ENCODE data around the gene TTLL5.
A peak's percentile ranks its signal among the peaks of the same experiment; 100 is the strongest.

The TTLL5 gene

GRCh38 chr14:75702122-75702521 lies 41.1 kb downstream of the TTLL5 start:
- DNase-seq: no peak

GRCh38 chr14:75702616-75703261 lies 41.7 kb downstream of the TTLL5 start:
- no peak for DNase-seq

GRCh38 chr14:75703467-75703866 lies 42.4 kb downstream of the TTLL5 start:
- DNase-seq: no peak

- no peak for DNase-seq
These were observed 44.0 kb downstream of the TTLL5 start for GRCh38 chr14:75705014-75705413.

- peak; percentile 21 for DNase-seq
These were observed 48.3 kb downstream of the TTLL5 start for GRCh38 chr14:75709207-75709812.

- DNase-seq: no peak
These were observed 50.2 kb downstream of the TTLL5 start for GRCh38 chr14:75711105-75711795.

GRCh38 chr14:75711796-75712211 lies 50.8 kb downstream of the TTLL5 start:
- DNase-seq: no peak

GRCh38 chr14:75714991-75715390 lies 53.9 kb downstream of the TTLL5 start:
- no peak for DNase-seq

- DNase-seq: no peak
These were observed 55.1 kb downstream of the TTLL5 start for GRCh38 chr14:75715926-75716780.

- DNase-seq: no peak
These were observed 56.7 kb downstream of the TTLL5 start for GRCh38 chr14:75717729-75718128.

GRCh38 chr14:75718199-75718598 lies 57.2 kb downstream of the TTLL5 start:
- DNase-seq: no peak

GRCh38 chr14:75720116-75720515 lies 59.1 kb downstream of the TTLL5 start:
- no peak for DNase-seq

GRCh38 chr14:75720842-75721498 lies 59.9 kb downstream of the TTLL5 start:
- DNase-seq: no peak

GRCh38 chr14:75723716-75724115 lies 62.7 kb downstream of the TTLL5 start:
- no peak for DNase-seq

GRCh38 chr14:75724414-75725204 lies 63.6 kb downstream of the TTLL5 start:
- DNase-seq: no peak

GRCh38 chr14:75725481-75725880 lies 64.4 kb downstream of the TTLL5 start:
- no peak for DNase-seq

GRCh38 chr14:75726321-75726720 lies 65.3 kb downstream of the TTLL5 start:
- no peak for DNase-seq

- no peak for DNase-seq
These were observed 66.1 kb downstream of the TTLL5 start for GRCh38 chr14:75727124-75727523.

GRCh38 chr14:75732888-75733287 lies 71.8 kb downstream of the TTLL5 start:
- no peak for DNase-seq

- DNase-seq: no peak
These were observed 73.8 kb downstream of the TTLL5 start for GRCh38 chr14:75734854-75735253.

- DNase-seq: no peak
These were observed 75.9 kb downstream of the TTLL5 start for GRCh38 chr14:75736845-75737485.

All from activated effector memory CD4-positive, alpha-beta T cell treated with Interleukin-2 at 50 U/mL for 16 hours (primary cell).